NOMO-1 treated with dmso at 0.1 percent for 144 hours (cell line): ENCODE results near the gene TRIM15.
"Not testable (repeated sequence)": the region's sequence is repeated elsewhere in the genome, so short reads cannot be mapped to it uniquely, and the experiment has no call there.

Source experiments
- DNase-seq: peaks from one replicate; lab custom pipeline; 2025; ENCODE audit not compliant: unreplicated experiment; lab: John Stamatoyannopoulos, UW

The TRIM15 gene

GRCh38 chr6:30163090-30163917 lies at the start of gene TRIM15:
Gene TRIM15, plus strand, starts transcription at chr6:30163546. Its CDS starts 139 bp downstream, at chr6:30163685.
- no peak for DNase-seq

DNA sequence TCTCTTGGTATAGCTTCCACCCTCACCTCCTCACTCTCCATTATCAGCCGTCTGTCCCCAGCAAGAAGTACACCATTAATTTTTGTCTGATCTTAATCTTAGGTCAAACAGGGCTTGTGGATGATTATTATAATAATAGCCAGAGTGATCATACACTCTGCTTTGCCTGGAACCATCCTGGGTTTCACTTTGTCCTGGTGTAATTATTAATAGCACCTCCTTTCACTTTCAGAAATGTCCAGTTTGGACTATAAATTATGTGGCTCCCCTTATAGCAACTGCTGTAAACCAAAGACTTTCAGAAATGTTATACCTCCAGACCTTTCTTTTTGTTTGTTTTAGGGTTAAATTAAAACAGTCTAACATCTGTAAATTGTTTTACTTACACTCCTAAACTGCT lies 49.5 kb upstream of the TRIM15 start:
- no peak for DNase-seq

- DNase-seq = no peak
Observed at GRCh38 chr6:30116724-30117123, 46.6 kb upstream of the TRIM15 start.

GRCh38 chr6:30118691-30119090 lies 44.7 kb upstream of the TRIM15 start:
- not testable (repeated sequence) for DNase-seq

DNA sequence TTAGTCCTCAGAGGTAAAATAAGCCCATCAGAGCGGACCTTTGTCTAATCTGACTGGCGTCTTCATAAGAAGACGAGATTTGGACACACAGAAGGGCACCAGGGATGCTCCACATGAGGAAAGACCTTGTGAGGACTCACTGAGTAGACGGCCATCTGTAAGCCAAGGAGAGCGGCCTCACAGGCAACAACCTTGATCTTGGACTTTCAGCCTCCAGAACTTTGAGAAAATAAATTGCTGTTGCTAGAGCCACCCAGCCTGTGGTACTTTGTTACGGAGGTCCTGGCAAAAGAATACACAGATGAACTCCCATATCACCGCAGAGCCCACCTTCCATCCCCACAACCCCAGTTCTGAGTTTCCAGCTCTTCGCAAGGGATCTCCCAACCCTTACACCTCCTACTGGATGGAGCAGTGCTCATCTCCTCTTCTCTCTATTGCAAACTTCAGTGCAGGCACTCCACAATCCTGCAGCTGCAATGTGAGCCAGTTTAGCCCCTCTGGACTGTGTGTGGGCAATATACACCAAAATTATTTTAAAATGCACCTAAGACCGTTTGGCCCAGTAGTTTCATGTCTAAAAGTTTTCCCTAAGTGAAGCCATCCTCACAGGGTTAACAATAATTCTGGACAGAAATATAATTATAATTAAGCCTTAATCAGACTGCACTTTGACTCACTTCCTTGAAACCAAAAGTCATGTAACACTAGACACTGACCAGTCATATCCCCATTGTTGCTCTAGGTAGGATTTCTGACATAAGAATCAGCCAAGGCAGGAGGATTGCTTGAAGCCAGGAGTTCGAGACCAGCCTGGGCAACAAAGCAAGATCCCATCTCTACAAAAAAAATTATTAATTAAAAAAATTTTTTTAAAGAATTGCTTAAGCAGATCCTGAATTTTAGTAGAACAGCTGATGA lies 41.6 kb upstream of the TRIM15 start:
- no peak for DNase-seq

DNA sequence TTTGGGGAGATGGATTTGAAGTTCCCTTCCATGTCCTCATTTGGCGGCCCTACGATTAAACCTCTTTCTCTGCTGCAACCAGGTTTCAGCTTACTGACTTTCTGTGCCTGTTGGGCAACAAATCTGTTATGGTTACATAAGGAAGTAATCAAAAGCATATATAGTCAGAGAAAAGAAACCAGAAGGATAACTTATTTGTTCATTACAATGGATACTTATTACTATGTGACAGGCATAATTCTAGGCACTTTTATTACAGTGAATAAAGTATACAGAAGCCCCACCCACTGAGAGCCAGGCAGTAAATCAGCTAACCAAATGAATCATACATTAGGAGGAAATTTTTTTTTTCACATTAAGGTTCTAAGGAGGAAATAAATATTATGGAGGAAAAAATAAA lies 40.8 kb upstream of the TRIM15 start:
- no peak for DNase-seq

DNA sequence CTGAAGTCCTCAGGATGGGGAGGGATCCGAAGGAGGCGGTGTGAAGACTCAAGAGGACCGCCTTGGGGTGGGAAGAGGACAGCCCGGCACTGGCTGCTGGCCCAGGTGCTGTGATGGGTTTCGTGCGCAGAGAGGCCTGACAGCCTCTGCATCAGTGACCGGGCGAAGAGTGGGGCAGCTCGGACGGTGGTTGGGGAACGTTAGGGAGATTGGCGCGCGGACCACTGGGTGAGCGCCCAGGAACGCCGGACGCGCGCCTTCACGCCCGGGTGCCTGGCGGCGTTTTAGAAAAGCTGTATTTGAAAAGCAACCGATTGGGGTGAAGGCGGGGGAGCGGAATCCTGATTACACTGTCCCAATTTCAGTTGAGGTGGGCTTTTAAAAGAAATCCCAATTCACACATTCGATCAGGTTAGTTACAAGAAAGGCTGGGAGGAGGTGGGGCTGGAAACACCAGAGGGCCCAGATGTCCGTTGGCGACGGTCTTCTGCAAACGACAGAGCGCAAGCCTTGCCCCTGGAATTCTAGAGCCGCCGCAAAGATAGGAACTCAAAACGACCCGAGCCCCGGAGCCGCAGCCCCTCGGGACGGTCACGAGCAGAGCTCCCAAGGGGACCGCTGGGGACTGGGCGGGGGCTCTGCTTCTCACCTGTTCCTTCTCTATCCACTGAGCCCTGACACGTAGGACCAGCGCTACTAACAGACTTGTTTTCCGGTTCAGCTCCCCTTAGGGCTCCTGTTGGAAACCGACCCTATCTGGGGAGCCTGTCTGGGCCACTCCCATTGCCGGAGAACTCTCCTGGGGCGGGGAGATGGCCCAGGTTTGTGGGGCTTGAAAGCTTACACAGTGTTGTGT lies 35.9 kb upstream of the TRIM15 start:
- no peak for DNase-seq

- no peak for DNase-seq
Observed at GRCh38 chr6:30129265-30130178, 33.8 kb upstream of the TRIM15 start.

GRCh38 chr6:30130179-30130679 lies 33.1 kb upstream of the TRIM15 start:
- no peak for DNase-seq

DNA sequence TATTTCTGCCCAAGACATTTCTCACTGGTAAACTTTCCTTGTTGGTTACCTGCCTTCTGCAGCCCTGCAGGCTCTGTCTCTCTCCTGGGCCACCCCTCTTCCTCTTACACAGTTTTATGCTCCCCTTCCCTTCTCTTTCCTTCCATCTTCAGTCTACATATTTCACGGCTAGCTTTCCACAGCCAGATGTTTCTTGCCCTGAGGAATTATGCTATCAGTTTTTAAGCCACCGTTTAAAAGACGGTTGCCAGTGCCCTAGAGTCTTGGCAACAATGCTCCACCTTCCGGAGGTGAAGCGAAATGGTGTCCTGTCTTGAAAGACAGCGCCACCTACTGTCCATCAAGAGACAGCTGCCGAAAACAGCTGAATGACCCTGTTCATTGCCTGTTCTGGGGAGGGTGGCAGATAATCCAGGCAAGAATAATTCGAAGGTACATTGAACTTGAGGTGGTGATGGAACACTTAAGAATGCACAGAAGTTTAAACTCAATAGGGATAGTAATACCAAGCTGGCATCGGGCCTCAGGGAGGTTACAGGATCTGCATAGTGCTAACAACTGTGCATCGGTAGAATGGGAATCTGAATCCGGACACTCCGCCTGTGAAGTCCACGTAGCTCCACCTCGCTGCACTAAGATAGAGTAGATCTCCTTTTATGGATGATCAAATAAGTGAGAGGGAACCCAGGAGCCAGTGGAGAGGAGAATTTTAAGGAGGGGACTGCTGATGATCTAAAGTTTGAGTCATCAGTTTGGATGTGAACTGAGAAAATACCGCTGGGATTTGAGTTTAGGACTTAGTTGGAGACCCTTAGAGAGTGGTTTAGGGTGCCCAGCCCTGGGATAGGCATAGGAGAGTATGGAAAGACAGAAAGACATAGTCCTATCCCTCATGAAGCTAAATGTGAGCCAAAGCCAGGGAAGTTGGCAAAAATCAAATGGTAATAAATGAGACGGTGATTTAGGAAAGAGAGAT lies 32.2 kb upstream of the TRIM15 start:
- DNase-seq = peak; percentile 26

DNA sequence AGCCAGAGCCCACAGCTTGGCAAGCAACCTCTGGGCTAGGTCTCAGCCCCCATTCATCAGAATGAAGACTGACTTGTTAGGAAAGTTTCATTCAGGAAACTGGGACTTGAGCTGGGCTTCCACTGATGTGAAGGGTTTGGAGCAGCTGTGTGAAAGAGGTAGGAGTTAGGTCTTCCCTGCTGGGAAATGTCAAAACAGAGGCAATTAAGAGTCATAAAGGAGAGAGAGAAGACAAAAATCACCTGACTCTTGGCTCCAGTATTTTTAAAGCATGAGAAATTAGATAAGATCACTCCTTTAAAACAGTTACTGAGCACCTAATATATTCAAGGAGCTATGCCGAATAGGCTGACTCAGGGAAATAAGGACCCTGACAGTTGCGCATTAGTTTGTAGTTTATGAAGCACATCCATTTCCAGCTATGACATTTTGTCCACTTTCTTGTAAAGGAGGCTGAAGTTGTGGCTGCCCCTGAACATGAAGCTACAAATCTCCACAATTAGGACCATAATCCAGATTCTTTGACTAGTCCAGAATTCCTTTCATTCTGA lies 31.3 kb upstream of the TRIM15 start:
- no peak for DNase-seq

DNA sequence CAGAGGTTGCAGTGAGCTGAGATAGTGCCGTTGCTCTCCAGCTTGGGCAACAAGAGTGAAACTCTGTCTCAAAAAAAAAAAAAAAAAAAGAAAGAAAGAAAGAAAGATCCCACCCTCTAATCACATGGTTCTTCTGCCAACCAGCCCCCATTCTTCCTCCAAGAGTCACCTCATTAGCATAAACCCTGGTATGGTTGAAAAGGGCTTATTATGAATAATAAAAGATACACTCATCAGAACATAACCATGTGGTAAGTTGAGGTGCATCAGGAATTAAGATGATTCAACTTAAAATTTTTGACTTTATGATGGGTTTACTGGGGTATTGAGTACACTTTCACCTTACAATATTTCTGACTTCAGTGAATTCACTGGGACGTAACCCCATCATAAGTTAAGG lies 28.2 kb upstream of the TRIM15 start:
- DNase-seq = no peak

DNA sequence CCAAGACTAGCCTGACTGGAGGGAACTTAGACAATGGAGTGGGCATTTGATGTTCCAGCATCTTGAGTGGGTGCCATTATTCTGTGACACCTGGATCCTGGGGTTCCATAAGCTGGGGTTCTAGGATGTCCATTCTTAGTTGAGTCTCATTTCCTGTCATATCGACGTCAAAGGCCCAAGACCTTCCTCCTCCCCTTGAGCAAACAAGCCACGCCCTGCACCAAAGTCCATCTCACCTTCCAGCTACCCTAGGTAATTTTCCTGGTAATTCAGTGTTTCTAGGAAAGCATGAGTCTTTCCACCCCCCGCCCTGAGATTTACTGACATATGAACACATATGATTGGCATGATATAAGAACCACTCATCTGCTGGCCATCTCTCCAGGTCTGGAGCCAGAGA lies 27.6 kb upstream of the TRIM15 start, which contains the start of gene TRIM40:
Gene TRIM40 (plus strand): TSS at position 384 of the 400 bp plus-strand sequence. CDS start 897 bp downstream, outside the sequence.
- DNase-seq = no peak

- no peak for DNase-seq
Observed at GRCh38 chr6:30136570-30137286, 26.6 kb upstream of the TRIM15 start.

DNA sequence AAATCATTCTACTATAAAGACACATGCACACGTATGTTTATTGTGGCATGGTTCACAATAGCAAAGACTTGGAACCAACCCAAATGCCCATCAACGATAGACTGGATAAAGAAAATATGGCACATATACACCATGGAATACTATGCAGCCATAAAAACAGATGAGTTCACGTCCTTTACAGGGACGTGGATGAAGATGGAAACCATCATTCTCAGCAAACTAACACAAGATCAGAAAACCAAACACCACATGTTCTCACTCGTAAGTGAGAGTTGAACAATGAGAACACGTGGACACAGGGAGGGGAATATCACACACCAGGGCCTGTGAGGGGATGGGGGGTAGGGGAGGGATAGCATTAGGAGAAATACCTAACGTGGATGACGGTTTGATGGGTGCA lies 23.1 kb upstream of the TRIM15 start:
- not testable (repeated sequence) for DNase-seq

DNA sequence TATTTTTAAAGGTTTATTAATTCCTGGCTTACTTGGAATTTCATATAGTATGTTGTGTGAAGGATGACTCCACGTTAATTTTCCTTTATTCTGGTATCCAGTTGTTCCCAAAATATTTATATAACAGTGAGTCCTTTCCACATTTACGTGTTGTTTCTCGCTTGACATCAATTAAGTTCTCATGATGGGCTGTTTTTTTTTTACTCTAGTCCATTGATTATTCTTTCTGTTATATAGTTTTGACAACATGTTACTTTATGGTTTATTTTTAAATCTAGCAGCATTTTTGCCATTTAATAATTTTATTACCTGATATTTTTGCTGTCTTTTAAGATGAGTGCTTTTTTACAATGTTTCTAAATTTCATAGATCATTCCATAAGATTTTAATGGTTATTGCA lies 20.7 kb upstream of the TRIM15 start:
- DNase-seq = no peak

- DNase-seq = no peak
Observed at GRCh38 chr6:30143780-30144179, 19.6 kb upstream of the TRIM15 start.

DNA sequence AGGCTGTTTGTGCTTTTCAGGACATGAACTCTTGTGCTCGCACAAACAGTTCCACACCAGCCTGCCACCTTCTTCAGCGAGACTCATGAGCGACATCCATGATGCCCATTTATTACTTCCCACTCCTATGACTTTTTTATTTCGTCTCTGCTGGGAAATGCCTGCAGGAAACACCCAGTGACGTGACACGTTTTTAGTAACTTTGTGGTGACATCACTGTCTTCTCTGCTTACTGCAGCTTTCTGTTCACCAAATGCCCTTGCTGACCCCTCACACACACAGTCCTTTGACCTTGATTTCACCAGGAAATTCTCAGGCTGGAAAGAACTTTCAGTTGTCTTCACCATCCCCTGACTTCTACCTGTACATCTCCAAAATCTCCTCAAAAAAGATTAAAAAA lies 18.5 kb upstream of the TRIM15 start:
- no peak for DNase-seq
